Femur (tissue), 1 donor: ENCODE data around the gene NDUFA8.
A peak's percentile ranks its signal among the peaks of the same experiment; 100 is the strongest.
"Not testable (repeated sequence)": the region's sequence is repeated elsewhere in the genome, so short reads cannot be mapped to it uniquely, and the experiment has no call there.

Experiments used
- DNase-seq: peaks from one replicate; pipeline ENCODE4 v3.0.0-alpha.2; 2017

NDUFA8 gene

DNA sequence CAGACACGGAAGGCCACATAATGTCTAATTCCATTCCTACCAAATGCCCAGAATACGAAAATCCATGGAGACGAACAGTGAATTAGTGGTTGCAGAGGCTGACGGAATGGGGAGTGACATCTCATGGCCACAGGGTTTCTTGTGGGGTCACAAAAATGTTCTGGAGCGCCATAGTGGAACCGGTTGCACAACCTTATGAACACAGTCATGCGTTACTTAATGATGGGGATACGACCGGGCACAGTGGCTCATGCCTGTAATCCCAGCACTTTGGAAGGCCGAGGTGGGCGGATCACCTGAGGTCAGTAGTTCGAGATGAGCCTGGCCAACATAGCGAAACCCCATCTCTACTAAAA is 40.4 kb downstream of the NDUFA8 start:
- DNase-seq: no peak

DNA sequence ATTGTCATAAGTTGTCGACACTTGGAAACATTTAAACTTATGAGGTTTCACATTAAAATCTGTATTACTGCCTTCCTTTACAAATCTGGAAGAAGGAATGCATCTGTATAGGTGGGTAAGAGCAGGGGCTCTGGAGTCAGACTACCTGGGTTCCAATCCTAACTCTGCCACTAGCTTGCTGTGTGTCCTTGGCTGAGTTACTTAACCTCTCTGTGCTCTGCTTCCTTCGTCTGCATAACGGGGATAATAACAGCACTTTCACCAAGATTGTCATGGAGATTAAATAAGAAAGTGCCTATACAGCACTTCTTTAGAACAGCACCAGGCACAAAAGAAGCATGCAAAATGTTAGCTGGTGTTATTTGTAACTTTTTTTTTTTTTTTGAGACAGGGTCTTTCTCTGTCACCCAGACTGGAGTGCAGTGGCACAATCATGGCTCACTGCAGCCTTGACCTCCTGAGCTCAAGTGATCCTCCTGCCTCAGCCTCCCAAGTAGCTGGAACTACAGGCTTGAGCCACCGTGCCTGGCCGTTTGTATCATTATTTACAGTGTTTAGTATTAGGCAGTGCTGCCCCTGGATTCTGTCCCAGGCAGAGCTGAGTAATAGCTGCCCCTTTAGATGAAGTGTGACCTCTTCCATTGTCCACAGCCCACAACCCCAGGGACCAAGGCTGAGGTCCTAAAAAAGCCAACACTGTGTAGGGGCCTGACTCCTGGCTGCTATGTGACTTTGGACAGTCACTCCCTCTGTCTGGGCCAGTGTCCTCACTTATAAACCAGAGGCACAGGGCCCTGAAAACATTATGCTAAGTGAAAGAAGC is 41.0 kb downstream of the NDUFA8 start:
- no peak for DNase-seq

GRCh38 chr9:122117241-122117640 is 42.3 kb downstream of the NDUFA8 start:
- DNase-seq: not testable (repeated sequence)

DNA sequence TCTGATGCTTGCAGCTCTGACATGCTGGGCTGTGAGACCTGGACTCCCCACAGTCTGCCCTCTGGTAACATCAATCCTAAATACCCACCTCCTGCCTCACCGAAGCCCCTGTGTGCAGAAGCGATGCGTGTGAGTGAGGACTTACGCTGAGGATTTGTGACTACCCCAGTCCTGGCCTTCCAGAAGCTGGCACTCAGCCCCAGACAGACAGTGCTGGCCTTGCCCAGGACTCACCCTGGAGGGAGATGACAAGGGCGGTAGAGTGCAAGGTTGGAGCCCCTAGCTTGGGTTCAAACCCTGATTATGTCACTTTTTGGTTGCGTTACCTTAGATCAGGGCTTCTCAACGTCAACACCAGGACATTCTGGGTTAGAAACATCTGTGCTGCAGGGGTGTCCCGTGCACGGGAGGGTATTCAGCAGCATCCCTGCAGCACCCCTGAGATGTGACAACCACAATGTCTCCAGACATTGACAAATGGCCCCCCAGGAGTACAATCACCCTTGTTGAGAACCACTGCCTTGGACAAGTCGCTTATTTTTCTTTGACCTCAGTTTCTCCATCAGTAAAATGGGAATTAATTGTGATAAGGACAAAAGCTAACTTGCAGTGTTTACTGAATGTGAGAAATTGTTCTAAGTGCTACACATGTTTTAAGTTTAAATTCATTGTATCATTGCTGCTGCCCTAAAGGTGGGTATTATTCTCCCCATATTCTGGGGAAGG is 43.0 kb downstream of the NDUFA8 start:
- no peak for DNase-seq

- DNase-seq: no peak
These were observed 43.5 kb downstream of the NDUFA8 start for GRCh38 chr9:122116040-122116439.

DNA sequence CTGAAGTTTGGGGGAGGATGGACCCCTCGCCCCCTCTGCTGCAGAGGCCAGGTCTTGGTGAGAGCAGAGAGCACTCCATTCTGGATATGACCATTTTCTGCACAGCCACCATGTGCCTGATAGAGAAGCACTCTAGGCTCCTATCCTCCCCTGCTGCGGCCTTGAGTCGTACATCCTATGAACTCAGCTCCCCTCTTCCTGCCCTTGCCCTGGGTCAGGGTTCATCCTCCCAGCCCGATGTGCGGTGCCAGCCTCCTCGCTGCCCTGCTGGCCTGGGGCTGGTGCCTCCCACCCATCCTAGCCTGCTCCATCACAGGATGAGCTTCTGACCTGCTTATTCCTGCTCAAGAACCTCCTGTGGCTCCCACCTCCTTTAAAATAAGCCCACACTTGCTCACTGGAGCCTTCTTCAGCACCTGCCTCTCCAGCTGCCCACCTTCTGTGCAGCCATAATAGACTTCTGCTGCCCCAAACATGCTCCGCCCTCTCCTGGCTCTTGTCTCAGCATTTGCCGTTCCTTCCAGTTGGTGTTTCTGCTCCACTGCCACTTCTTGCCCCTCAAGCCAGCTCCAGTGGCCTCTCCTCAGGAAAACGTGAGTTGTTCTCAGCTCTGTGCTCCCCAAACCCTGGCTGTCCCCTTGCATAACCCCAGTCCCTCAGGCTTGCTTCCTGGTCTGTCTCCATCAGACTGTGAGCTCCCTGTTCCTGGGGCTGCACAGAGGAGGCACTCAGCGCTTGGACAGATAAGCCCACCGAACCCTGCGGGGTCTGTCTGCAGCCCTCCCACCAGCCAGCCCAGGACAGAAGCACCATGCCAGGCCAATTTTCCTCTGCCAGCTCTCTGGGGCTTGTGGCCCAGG is 44.2 kb downstream of the NDUFA8 start:
- DNase-seq: no peak

DNA sequence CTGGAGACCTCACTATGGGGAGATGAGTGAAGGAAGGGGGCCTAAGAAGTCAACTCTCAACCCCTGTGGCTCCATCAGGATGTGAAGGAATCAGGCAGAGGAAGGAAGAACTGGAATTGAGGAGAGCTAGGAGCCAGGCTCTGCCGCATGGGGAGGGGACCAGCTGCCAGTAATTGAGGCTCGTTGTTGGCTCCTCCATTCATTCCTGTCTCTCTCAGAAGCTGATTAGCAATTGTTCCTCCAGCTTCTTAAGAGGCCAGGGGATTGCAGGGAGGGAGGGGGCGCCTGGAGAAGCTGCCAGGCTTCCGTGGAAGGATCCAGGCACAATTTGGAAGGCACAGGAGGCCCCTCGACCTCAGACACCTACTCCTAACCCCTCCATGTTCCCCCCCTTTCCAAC is 46.0 kb downstream of the NDUFA8 start:
- DNase-seq: no peak

GRCh38 chr9:122112238-122112637 is 47.3 kb downstream of the NDUFA8 start:
- DNase-seq: no peak

- DNase-seq: no peak
These were observed 48.0 kb downstream of the NDUFA8 start for GRCh38 chr9:122111413-122112085.

DNA sequence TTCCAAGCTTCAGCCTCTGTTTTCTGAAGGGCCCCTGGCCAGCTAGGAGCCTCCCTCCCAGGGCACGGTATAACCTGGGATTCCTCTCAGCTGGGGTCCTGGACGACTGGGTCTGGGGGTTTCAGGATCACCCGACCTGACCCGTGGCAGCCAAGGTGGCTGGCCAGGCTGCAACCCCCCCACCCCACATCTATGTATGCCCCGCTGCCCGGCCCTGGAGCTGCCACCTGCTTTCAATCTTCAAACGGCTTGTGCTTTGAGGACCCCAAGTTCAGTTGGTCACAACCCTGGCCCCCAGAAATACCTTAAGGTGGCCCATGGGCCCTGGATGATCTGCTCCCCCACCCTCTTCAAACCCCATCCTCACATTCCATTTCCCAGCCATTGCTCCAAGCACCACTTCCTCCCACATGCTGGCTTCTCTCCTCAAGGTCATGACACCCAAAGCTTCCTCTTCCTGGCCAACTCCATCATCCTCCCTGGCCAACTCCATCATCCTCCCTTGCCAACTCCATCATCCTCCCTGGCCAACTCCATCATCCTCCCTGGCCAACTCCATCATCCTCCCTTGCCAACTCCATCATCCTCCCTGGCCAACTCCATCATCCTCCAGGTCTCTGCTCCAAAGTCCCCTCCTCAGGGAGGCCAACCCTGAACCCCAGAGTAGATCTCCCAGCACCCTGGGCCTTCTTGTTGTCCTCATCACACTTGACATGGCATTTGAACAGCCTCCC is 49.3 kb downstream of the NDUFA8 start:
- DNase-seq: no peak

DNA sequence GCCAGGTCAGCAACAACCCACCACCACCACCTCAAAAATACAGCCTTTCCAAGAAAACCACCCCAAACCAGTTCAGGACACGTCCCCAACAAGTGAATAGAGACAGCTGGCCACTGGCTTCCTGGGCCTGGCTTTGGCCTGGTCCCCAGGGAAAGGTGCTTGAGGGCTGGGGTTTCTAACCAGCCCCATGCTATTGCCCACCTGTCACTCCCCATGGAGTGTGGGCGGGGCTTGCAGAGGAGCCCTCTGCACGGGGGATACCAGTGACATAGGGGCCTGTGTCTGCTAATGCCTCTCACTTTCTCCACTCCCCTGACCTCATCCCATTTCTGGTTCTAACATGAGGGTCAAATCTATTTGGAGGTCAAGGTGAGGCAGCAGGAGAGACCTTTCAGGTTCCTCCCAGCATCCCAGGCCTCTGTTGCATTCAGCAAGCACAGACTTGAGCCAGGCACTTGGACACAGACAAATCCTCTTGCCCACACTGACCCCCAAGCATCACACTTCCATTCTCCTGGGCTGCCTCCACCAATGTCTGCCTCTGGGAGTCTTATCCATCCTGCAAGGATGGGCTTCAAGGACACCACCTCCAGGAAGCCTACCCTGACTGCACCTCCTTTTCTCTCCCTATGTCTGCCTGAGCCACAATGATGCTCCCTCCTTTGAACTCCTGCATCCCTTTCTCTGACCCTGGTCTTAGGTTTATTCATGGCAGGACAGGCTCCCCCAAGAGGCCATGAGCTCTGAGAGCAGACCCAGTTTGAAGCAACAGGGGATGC is 50.4 kb downstream of the NDUFA8 start:
- no peak for DNase-seq

DNA sequence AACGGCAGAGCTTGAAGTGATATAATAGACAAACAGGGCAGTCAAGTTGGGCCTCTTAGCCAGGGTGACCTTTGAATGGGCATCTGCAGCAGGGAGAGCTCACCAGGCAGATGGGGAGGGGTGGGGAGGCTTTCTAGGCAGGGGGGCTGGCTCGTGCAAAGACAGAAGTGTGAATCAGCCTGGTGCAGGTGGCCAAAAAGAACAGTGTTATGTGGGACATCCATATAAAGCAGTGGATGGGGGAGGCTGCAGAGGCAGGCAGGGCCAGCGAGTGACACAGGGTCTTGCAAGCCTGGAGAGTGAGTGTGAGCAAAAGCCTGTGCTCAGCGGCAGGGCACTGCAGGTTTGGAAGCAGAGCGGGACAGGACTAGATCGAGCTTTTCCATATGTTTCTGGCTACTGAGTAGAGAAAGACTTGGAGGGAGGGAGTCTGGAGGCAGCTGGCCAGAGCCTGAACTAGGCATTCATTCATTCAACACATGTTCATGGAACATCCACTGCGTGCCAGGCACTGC is 52.2 kb downstream of the NDUFA8 start:
- no peak for DNase-seq

DNA sequence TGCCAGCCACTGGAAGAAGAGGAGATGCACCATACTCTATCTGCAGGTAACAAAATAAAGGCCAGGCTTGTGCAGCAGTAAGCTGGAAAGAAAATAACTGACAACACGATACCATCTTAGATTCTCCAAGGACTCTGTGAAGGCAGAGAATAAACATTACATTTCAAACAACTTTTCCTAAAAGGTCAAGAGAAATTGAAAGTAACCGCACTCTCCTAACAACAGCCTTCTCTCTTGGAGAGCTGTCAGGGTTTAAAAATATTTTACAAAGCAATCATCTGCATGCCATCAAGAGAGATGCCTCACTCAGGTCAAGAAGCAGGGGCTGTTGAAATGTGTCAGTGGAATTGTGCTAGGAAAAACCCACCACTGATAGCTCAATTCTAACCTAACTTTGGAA is 53.0 kb downstream of the NDUFA8 start:
- DNase-seq: no peak

DNA sequence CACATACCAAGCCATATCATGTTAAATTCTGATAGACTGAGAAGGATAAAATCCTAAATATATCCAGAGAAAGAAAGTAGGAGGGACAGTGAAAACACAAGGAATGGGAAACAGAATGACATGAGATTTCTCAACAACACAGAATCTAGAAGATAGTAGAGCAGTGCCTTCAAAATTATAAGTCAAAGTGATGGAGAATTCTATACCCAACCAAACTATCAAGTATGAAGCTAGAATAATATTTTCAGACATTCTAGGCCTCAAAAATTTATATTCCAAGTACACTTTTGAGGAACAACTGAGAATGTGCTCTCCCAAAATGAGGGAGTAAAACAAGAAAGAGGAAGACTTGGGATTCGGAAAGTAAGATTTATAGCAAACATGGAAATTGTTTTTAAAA is 55.6 kb downstream of the NDUFA8 start:
- no peak for DNase-seq

DNA sequence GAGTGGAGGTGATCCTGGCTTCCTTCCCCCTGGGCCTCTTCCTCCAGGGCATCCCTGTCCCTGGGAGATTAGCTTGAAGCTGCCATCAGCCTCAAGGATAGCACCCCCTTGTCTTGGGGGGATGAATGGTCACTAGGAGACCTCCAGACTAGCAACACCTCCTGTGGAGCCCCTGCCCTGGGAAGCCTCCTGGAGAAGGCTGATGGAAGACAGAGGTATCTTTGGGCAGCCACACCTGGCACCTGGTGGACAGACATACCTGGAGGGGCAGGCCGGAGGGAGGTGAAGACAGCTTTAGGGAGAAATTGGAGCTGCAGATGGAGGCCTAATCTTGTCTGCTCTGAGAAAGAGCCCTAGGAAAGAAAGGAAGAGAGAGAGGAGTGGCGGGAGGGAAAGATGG is 57.4 kb downstream of the NDUFA8 start:
- no peak for DNase-seq

- DNase-seq: no peak
These were observed 58.8 kb downstream of the NDUFA8 start for GRCh38 chr9:122100756-122101155.

- DNase-seq: peak; percentile 82
These were observed 60.2 kb downstream of the NDUFA8 start for GRCh38 chr9:122099271-122099869.

DNA sequence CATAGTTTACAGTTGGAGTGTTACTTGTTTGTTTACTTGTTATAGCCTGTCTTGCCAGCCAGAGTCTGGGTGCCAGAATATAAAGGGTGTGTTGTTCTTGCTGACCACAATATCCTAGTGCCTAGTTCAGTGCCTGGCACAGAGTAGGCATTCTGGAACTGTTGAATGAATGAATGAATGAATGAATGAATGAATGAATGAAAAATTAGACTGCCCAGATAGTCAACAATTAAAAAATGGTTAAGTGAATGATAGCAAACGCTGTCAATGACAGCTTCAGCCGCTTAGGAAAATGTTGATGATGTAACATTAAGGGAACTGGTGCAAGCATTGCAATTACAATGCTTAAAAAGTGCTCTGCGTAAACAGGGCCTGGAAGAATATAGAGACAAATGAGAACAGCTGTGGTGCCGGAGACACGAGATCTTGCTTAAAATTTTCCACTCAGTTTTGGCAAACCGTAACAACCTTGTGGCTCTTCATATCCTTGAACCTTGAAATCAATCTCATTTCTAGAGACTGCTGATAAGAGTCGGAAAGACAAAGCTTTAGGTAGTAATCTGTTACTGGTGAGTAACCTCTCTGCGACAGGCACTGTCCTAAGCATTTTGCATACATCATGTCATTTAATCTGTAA is 61.8 kb downstream of the NDUFA8 start:
- no peak for DNase-seq

GRCh38 chr9:122096620-122097415 is 62.8 kb downstream of the NDUFA8 start:
- DNase-seq: no peak
